ENCODE results near the gene ACSF2.

The ACSF2 gene

GRCh38 chr17:50445730-50446325 lies 19.8 kb downstream of the ACSF2 start:
- ChIA-PET POLR2A (interaction anchor here (1.1 kb wide), 1 partner anchor 13 kb away, joined by 3 read pairs; no protein-coding TSS in a partner anchor), CTCF (interaction anchor here (0.8 to 1.2 kb wide), 2 partner anchors 15 to 16 kb away, joined by 3 to 4 read pairs; no protein-coding TSS in a partner anchor)
- Histone ChIP-seq H3K36me3 (ENCODE audit: control insufficient read depth in 4 of 4, insufficient read depth in 4 of 4, low read length in 3 of 4) (no peaks in the 10 kb centered on the region), H3K9me3 (ENCODE audit: control extremely low read depth in 1 of 5, control insufficient read depth in 4 of 5, insufficient read depth in 2 of 5, low read depth in 1 of 5, low read length in 4 of 5) (no peaks in the 10 kb centered on the region), H3K27me3 (replicated peaks in 2 of 5; ENCODE audit: control insufficient read depth in 4 of 5, insufficient read depth in 5 of 5, low read length in 4 of 5) (no peaks in the 10 kb centered on the region), H3K4me1 (ENCODE audit: control extremely low read depth in 1 of 4, control insufficient read depth in 4 of 4, insufficient read depth in 4 of 4, low read length in 3 of 4) (no peaks in the 10 kb centered on the region), H3K4me3 (ENCODE audit: control insufficient read depth in 1 of 7, extremely low read depth in 1 of 7, insufficient read depth in 4 of 7, low read depth in 2 of 7, low read length in 6 of 7) (no peak overlapping the region), H3K27ac (ENCODE audit: insufficient read depth in 1 of 2, low read depth in 1 of 2, low read length in 2 of 2, poor library complexity in 1 of 2, severe bottlenecking in 2 of 2) (no peak overlapping the region)
- no peak for DNase-seq
- WGBS (ENCODE audit: insufficient coverage), result no CpG with 5 or more reads among the region's 1 CpG

DNA sequence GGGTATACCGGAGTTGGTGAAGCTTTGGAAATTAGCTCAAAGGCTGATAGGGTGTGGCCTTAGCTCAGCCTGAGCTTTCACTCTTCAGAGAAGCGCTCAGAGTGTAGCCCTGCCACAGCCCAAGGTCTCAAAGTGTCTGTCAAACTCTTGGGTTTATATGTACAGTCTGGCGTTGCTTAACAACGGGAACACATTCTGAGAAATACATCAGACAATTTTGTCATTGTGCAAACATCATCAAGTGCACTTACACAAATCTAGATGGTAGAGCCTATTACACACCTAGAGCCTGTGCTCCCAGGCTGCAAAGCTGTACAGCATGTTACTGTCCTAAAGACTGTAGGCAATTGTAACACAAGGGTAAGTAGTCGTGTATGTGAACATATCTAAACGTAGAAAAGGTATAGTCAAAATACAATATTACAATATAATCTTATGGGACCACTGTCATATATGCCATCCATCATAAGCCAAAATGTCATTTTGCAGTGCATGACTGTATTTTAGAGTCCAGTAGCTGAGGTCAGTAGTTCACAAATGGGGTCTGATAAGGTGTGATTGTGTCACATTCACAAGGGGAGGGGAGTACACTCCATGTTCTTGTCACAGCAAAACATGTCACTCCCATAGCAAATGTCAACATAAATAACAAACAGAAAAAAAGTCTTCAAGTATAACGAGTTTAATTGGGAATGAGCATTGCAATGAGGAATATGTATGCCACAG lies 22.0 kb downstream of the ACSF2 start:
- Histone ChIP-seq H3K27me3 (replicated peaks in 2 of 5; ENCODE audit: control insufficient read depth in 4 of 5, insufficient read depth in 5 of 5, low read length in 4 of 5) (no peaks in the 10 kb centered on the region), H3K27ac (ENCODE audit: insufficient read depth in 1 of 2, low read depth in 1 of 2, low read length in 2 of 2, poor library complexity in 1 of 2, severe bottlenecking in 2 of 2) (no peak overlapping the region), H3K4me3 (ENCODE audit: control insufficient read depth in 1 of 7, extremely low read depth in 1 of 7, insufficient read depth in 4 of 7, low read depth in 2 of 7, low read length in 6 of 7) (no peak overlapping the region), H3K36me3 (ENCODE audit: control insufficient read depth in 4 of 4, insufficient read depth in 4 of 4, low read length in 3 of 4) (no peaks in the 10 kb centered on the region), H3K4me1 (ENCODE audit: control extremely low read depth in 1 of 4, control insufficient read depth in 4 of 4, insufficient read depth in 4 of 4, low read length in 3 of 4) (peaks cover 0 to 11% (median 6%) of the 10 kb centered on the region in 4 experiments), H3K9me3 (ENCODE audit: control extremely low read depth in 1 of 5, control insufficient read depth in 4 of 5, insufficient read depth in 2 of 5, low read depth in 1 of 5, low read length in 4 of 5) (no peaks in the 10 kb centered on the region)
- WGBS (ENCODE audit: insufficient coverage), result 97% methylated on average over 5 of the region's 7 CpGs
- no peak for DNase-seq
- CTCF ChIA-PET, result interaction anchor here (1.0 kb wide), 1 partner anchor 11 kb away, joined by 5 read pairs; no protein-coding TSS in a partner anchor
- POLR2A ChIA-PET, result no interaction called here

DNA sequence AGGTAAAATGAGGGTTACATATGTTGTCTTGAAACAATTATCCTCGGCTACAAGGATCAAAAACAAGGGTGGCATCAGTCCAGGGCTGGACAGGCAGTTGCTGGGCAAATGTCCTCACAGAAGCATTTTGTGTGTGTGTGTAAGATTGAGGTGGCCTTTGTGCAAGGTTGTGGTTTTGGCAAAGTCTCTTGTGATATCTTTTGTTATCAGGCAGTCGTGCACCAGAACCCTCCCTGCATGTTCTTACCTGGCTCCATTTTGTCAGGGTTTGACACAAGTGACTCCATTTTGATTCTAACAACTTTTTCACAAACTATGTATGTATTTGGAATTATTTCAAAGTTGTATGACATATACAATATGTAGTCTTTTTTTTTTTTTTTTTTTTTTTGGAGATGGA lies 22.6 kb downstream of the ACSF2 start:
- no peak for DNase-seq
- WGBS (ENCODE audit: insufficient coverage), result 100% methylated on average over 1 of the region's 2 CpGs
- no peak overlapping the region for H3K27ac ChIP-seq (ENCODE audit: insufficient read depth in 1 of 2, low read depth in 1 of 2, low read length in 2 of 2, poor library complexity in 1 of 2, severe bottlenecking in 2 of 2)
- H3K36me3 ChIP-seq (ENCODE audit: control insufficient read depth in 4 of 4, insufficient read depth in 4 of 4, low read length in 3 of 4), result no peaks in the 10 kb centered on the region
- ChIA-PET POLR2A (no interaction called here), CTCF (no interaction called here)
- no peaks in the 10 kb centered on the region for H3K9me3 ChIP-seq (ENCODE audit: control extremely low read depth in 1 of 5, control insufficient read depth in 4 of 5, insufficient read depth in 2 of 5, low read depth in 1 of 5, low read length in 4 of 5)
- no peaks in the 10 kb centered on the region for H3K27me3 ChIP-seq (replicated peaks in 2 of 5; ENCODE audit: control insufficient read depth in 4 of 5, insufficient read depth in 5 of 5, low read length in 4 of 5)
- peaks cover 0 to 12% (median 6%) of the 10 kb centered on the region in 4 experiments for H3K4me1 ChIP-seq (ENCODE audit: control extremely low read depth in 1 of 4, control insufficient read depth in 4 of 4, insufficient read depth in 4 of 4, low read length in 3 of 4)
- no peak overlapping the region for H3K4me3 ChIP-seq (ENCODE audit: control insufficient read depth in 1 of 7, extremely low read depth in 1 of 7, insufficient read depth in 4 of 7, low read depth in 2 of 7, low read length in 6 of 7)

DNA sequence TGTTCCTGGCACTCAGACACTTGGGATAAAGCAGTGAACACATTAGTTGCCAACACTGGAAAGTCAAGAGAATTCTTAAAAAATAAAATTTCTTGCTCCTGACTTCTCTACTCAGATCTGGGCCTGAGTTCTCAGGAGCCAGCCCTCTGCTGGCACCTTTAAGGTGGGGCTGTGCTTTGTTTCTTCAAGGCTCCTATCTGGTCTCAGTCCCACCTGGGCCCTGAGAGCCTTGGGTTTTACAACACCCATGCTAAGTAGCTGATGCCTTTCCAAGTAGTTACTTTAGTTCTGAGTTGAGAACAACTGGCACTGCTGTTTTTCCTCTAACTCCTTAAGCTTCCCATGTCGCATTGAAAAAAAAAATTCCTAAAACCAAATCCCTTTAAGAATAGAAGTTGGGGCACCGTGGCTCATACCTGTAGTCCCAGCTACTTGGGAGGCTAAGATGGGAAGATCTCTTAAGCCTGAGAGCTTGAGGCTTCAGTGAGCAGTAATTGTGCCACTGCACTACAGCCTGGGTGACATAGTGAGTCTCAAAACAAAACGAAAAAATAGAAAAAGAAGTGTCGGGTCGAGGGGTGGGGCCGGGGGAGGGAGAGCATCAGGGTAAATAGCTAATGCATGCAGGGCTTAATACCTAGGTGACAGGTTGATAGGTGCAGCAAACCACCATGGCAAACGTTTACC lies 26.1 kb downstream of the ACSF2 start:
- 100% methylated on average over 4 of the region's 7 CpGs for WGBS (ENCODE audit: insufficient coverage)
- CTCF ChIA-PET, result interaction anchor here (0.9 kb wide), 2 partner anchors 31 to 54 kb away, joined by 3 read pairs; no protein-coding TSS in a partner anchor

DNA sequence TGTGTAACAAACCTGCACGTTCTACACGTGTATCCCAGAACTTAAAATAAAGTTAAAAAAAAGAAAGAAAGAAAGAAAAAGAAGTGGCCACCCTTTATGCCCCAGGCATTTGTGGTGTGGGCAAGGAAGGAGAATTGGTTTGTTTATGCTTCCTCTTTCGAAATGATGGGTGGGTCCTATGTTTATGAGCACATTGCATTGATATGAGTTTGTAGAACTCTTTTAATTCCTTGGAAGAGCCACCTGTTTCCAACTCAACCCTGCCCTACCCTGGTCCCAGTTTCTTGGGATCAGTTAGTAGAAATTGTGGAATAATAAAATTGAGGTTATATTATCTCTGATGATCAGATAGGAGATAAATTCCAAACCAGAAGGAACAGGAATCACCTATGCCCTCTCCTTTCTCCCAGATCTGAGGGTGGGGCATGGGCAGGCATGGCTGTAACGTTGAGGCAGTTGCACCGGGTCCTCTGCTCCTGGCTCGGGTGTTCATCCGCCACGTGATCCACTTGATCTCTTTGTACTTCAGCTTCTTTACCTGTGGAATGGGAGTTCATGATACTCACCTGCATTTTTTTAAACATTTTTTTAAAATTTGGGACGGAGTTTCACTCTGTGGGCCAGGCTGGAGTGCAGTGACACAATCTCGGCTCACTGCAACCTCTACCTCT lies 26.7 kb downstream of the ACSF2 start:
- no peaks in the 10 kb centered on the region for H3K27me3 ChIP-seq (replicated peaks in 2 of 5; ENCODE audit: control insufficient read depth in 4 of 5, insufficient read depth in 5 of 5, low read length in 4 of 5)
- H3K4me3 ChIP-seq (ENCODE audit: control insufficient read depth in 1 of 7, extremely low read depth in 1 of 7, insufficient read depth in 4 of 7, low read depth in 2 of 7, low read length in 6 of 7), result peak overlapping the region in 2 of 7 experiments; percentile 1 to 14
- no peaks in the 10 kb centered on the region for H3K9me3 ChIP-seq (ENCODE audit: control extremely low read depth in 1 of 5, control insufficient read depth in 4 of 5, insufficient read depth in 2 of 5, low read depth in 1 of 5, low read length in 4 of 5)
- DNase-seq, result peak; percentile 13 to 62 (median 50)
- POLR2A ChIA-PET, result no interaction called here
- H3K4me1 ChIP-seq (ENCODE audit: control extremely low read depth in 1 of 4, control insufficient read depth in 4 of 4, insufficient read depth in 4 of 4, low read length in 3 of 4), result peaks cover 0 to 12% (median 6%) of the 10 kb centered on the region in 4 experiments
- no peak overlapping the region for H3K27ac ChIP-seq (ENCODE audit: insufficient read depth in 1 of 2, low read depth in 1 of 2, low read length in 2 of 2, poor library complexity in 1 of 2, severe bottlenecking in 2 of 2)
- no peaks in the 10 kb centered on the region for H3K36me3 ChIP-seq (ENCODE audit: control insufficient read depth in 4 of 4, insufficient read depth in 4 of 4, low read length in 3 of 4)
- 71% methylated on average over 3 of the region's 10 CpGs for WGBS (ENCODE audit: insufficient coverage)
- CTCF ChIA-PET, result interaction anchor here (0.7 to 0.9 kb wide), 2 partner anchors 25 to 55 kb away, joined by 3 read pairs; no protein-coding TSS in a partner anchor

More for the DNA sequence above, 26.1 kb downstream of the ACSF2 start:
- no peak overlapping the region for H3K27ac ChIP-seq (ENCODE audit: insufficient read depth in 1 of 2, low read depth in 1 of 2, low read length in 2 of 2, poor library complexity in 1 of 2, severe bottlenecking in 2 of 2)
- H3K36me3 ChIP-seq (ENCODE audit: control insufficient read depth in 4 of 4, insufficient read depth in 4 of 4, low read length in 3 of 4), result no peaks in the 10 kb centered on the region
- DNase-seq, result no peak
- peak overlapping the region in 2 of 7 experiments; percentile 1 to 14 for H3K4me3 ChIP-seq (ENCODE audit: control insufficient read depth in 1 of 7, extremely low read depth in 1 of 7, insufficient read depth in 4 of 7, low read depth in 2 of 7, low read length in 6 of 7)
- no peaks in the 10 kb centered on the region for H3K27me3 ChIP-seq (replicated peaks in 2 of 5; ENCODE audit: control insufficient read depth in 4 of 5, insufficient read depth in 5 of 5, low read length in 4 of 5)
- peaks cover 0 to 12% (median 6%) of the 10 kb centered on the region in 4 experiments for H3K4me1 ChIP-seq (ENCODE audit: control extremely low read depth in 1 of 4, control insufficient read depth in 4 of 4, insufficient read depth in 4 of 4, low read length in 3 of 4)
- no peaks in the 10 kb centered on the region for H3K9me3 ChIP-seq (ENCODE audit: control extremely low read depth in 1 of 5, control insufficient read depth in 4 of 5, insufficient read depth in 2 of 5, low read depth in 1 of 5, low read length in 4 of 5)
- POLR2A ChIA-PET, result no interaction called here

DNA sequence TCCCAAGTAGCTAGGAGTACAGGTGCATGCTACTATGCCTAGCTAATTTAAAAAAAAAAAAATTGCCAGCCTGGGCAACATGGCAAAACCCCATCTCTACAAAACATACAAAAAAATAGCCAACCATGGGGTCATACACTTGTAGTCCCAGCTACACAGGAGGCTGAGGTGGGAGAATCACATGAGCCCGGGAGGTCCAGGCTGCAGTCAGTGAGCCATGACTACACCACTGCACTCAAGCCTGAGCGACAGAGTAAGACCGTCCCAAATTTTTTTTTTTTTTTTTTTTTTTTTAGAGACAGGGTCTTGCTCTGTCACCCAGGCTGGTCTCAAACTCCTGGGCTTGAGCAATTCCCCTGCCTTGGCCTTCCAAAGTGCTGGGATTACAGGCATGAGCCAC lies 27.9 kb downstream of the ACSF2 start:
- Histone ChIP-seq H3K9me3 (ENCODE audit: control extremely low read depth in 1 of 5, control insufficient read depth in 4 of 5, insufficient read depth in 2 of 5, low read depth in 1 of 5, low read length in 4 of 5) (no peaks in the 10 kb centered on the region), H3K27me3 (replicated peaks in 2 of 5; ENCODE audit: control insufficient read depth in 4 of 5, insufficient read depth in 5 of 5, low read length in 4 of 5) (no peaks in the 10 kb centered on the region), H3K27ac (ENCODE audit: insufficient read depth in 1 of 2, low read depth in 1 of 2, low read length in 2 of 2, poor library complexity in 1 of 2, severe bottlenecking in 2 of 2) (no peak overlapping the region), H3K36me3 (ENCODE audit: control insufficient read depth in 4 of 4, insufficient read depth in 4 of 4, low read length in 3 of 4) (no peaks in the 10 kb centered on the region), H3K4me3 (ENCODE audit: control insufficient read depth in 1 of 7, extremely low read depth in 1 of 7, insufficient read depth in 4 of 7, low read depth in 2 of 7, low read length in 6 of 7) (no peak overlapping the region), H3K4me1 (ENCODE audit: control extremely low read depth in 1 of 4, control insufficient read depth in 4 of 4, insufficient read depth in 4 of 4, low read length in 3 of 4) (peaks cover 0 to 12% (median 6%) of the 10 kb centered on the region in 4 experiments)
- ChIA-PET CTCF (interaction anchor here (0.7 to 1.5 kb wide), 2 partner anchors 18 to 24 kb away, joined by 3 to 4 read pairs; no protein-coding TSS in a partner anchor), POLR2A (no interaction called here)
- 94% methylated on average over 2 of the region's 3 CpGs for WGBS (ENCODE audit: insufficient coverage)
- no peak for DNase-seq

Data from common myeloid progenitor, CD34-positive (primary cell).